Neuronal stem cell (in vitro differentiated cells): ENCODE results near the gene C6orf89.
A peak's percentile ranks its signal among the peaks of the same experiment; 100 is the strongest.

Experiments used
- DNase-seq: peaks from one replicate; pipeline ENCODE4 v3.0.0-alpha.2; 2013; ENCODE audit warnings: low spot score
- H2AFZ ChIP-seq: one replicate; pipeline ENCODE4 v1.6.1; 2013; ENCODE audit warnings: mild to moderate bottlenecking, low read length, inconsistent platforms
- H2AK5ac ChIP-seq: 2 replicates; pipeline ENCODE4 v1.6.1; 2013; ENCODE audit warnings: low read depth, mild to moderate bottlenecking, inconsistent platforms, low read length, moderate library complexity, mixed read lengths
- H2BK120ac ChIP-seq: 2 replicates; pipeline ENCODE4 v1.6.1; 2013; ENCODE audit warnings: low read depth, mild to moderate bottlenecking, inconsistent platforms, low read length, moderate library complexity, mixed read lengths
- H2BK12ac ChIP-seq: one replicate; pipeline ENCODE4 v1.6.1; 2013; ENCODE audit warnings: low read length, inconsistent platforms
- H2BK15ac ChIP-seq: 2 replicates; pipeline ENCODE4 v1.6.1; 2013; ENCODE audit warnings: mild to moderate bottlenecking, low read length, inconsistent platforms, mixed read lengths
- H2BK5ac ChIP-seq: one replicate; pipeline ENCODE4 v1.6.1; 2013; ENCODE audit warnings: inconsistent platforms, mild to moderate bottlenecking, low read length, moderate library complexity
- H3K14ac ChIP-seq: one replicate; pipeline ENCODE4 v1.6.1; 2013; ENCODE audit warnings: low read length, inconsistent platforms
- H3K18ac ChIP-seq: 2 replicates; pipeline ENCODE4 v1.6.1; 2013; ENCODE audit warnings: low read length, inconsistent platforms
- H3K23ac ChIP-seq: 2 replicates; pipeline ENCODE4 v1.6.1; 2013; ENCODE audit warnings: low read depth, mild to moderate bottlenecking, mixed read lengths, low read length, inconsistent platforms; ENCODE audit not compliant: poor library complexity
- H3K27ac ChIP-seq: replicated peaks from 3 replicates; pipeline ENCODE4 v1.5.1; 2013; ENCODE audit warnings: low read length, inconsistent platforms
- H3K27me3 ChIP-seq, 3 experiments: 2 replicates each; pipeline ENCODE4 v1.6.1; 2013; ENCODE audit warnings: low read length in 3 of 3, mild to moderate bottlenecking in 2 of 3, inconsistent platforms in 1 of 3, low read depth in 1 of 3, mixed read lengths in 1 of 3, moderate library complexity in 1 of 3; ENCODE audit not compliant: control insufficient read depth in 3 of 3, insufficient read depth in 3 of 3
- H3K36me3 ChIP-seq, 2 donors: replicated peaks in 1 of 2; 2 replicates each; pipeline ENCODE4 v1.6.1; 2013; ENCODE audit warnings: low read length in 2 of 2; ENCODE audit not compliant: control insufficient read depth in 2 of 2, insufficient read depth in 2 of 2
- H3K4ac ChIP-seq: 2 replicates; pipeline ENCODE4 v1.6.1; 2013; ENCODE audit warnings: inconsistent platforms, mild to moderate bottlenecking, low read length, moderate library complexity
- H3K4me1 ChIP-seq, 2 donors: 1 replicate in 1 of 2; 2 replicates in 1 of 2; pipeline ENCODE4 v1.6.1; 2013; ENCODE audit warnings: low read length in 2 of 2, low read depth in 1 of 2; ENCODE audit not compliant: control insufficient read depth in 2 of 2, insufficient read depth in 1 of 2
- H3K4me2 ChIP-seq: one replicate; pipeline ENCODE4 v1.6.1; 2013; ENCODE audit warnings: mild to moderate bottlenecking, low read length, inconsistent platforms; ENCODE audit not compliant: insufficient read depth, poor library complexity, severe bottlenecking
- H3K4me3 ChIP-seq, 2 donors: 2 replicates each; pipeline ENCODE4 v1.5.1; 2013; ENCODE audit warnings: low read length in 2 of 2, mild to moderate bottlenecking in 2 of 2, inconsistent platforms in 1 of 2, moderate library complexity in 1 of 2
- H3K79me1 ChIP-seq: one replicate; pipeline ENCODE4 v1.6.1; 2013; ENCODE audit warnings: low read depth, mild to moderate bottlenecking, inconsistent platforms, low read length, moderate library complexity
- H3K9ac ChIP-seq: one replicate; pipeline ENCODE4 v1.6.1; 2013; ENCODE audit warnings: mild to moderate bottlenecking, low read depth, low read length, inconsistent platforms; ENCODE audit not compliant: poor library complexity
- H3K9me3 ChIP-seq, 2 donors: replicated peaks in 1 of 2; 2 replicates each; pipeline versions ENCODE3 to v1.6.1; 2013; ENCODE audit warnings: low read length in 2 of 2, mild to moderate bottlenecking in 2 of 2, inconsistent platforms in 1 of 2, low read depth in 1 of 2, mixed read lengths in 1 of 2, moderate library complexity in 1 of 2; ENCODE audit not compliant: control insufficient read depth in 2 of 2, insufficient read depth in 1 of 2
- H4K8ac ChIP-seq: one replicate; pipeline ENCODE4 v1.6.1; 2013; ENCODE audit warnings: low read depth, mild to moderate bottlenecking, inconsistent platforms, low read length, moderate library complexity
- H4K91ac ChIP-seq: one replicate; pipeline ENCODE4 v1.6.1; 2013; ENCODE audit warnings: low read length, low read depth, mild to moderate bottlenecking, inconsistent platforms; ENCODE audit not compliant: poor library complexity
- WGBS, 2 donors: extraction: QIAGEN DNeasy Blood & Tissue Kit; methylation state at CpG; one replicate each; pipeline ENCODE4 v1.1.7; 2013; ENCODE audit warnings: missing lambda C conversion rate in 2 of 2, mixed read lengths in 1 of 2; ENCODE audit not compliant: insufficient read length in 2 of 2, insufficient replicate concordance in 1 of 2; ENCODE audit errors: extremely low coverage in 2 of 2; 5-methylcytosine and 5-hydroxymethylcytosine counted together

The C6orf89 gene

DNA sequence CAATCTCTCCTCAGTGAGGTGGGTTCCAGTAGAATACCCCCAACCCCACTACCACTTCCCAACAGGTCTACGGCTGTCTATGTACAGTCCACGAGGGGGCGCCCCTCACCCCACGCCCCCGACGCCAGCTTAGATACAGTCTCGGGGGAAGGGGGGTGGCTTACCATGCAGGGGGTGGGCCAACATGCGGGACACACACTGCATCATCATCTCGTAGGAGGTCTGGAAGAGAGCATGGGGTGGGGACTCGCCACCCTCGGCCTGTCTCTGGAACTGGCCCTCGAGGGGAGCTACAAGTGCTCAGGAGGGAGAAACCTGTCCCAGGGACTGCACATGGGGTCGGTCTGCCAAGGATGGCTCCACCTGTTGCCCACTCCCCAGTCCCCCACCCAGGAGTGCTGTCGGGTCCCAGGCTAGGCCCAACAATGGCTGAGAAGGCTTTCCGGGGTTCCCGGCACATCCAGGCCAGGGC lies 91.8 kb downstream of the C6orf89 start:
- Histone ChIP-seq H2BK15ac (no peak overlapping the region), H3K79me1 (peaks cover 11% of the 10 kb centered on the region), H3K9ac (peak overlapping the region; percentile 14), H4K91ac (no peak overlapping the region), H3K4me1 (peaks cover 3 to 10% of the 10 kb centered on the region in 2 donors), H3K36me3 (peaks cover 47 to 92% of the 10 kb centered on the region in 2 donors), H2AK5ac (no peak overlapping the region), H4K8ac (no peak overlapping the region), H3K27me3 (no peaks in the 10 kb centered on the region), H2BK120ac (no peak overlapping the region), H3K18ac (no peak overlapping the region), H3K27ac (no peak overlapping the region), H3K14ac (no peak overlapping the region), H3K4me3 (no peak overlapping the region), H2BK12ac (no peak overlapping the region), H3K23ac (no peak overlapping the region), H3K4me2 (no peak overlapping the region), H3K9me3 (no peaks in the 10 kb centered on the region), H2AFZ (no peak overlapping the region), H3K4ac (no peak overlapping the region), H2BK5ac (no peak overlapping the region)
- no CpG with 5 or more reads among the region's 16 CpGs for WGBS, 2 donors
- no peak for DNase-seq
